A549 (cell line): ENCODE results near the gene BTG4.

ENCODE experiments used
- BCL3 ChIP-seq: fragments of >200 bp; sonication (Bioruptor Twin); formaldehyde crosslinking; IDR thresholded peaks from 3 replicates; pipeline ENCODE4 v1.6.1; 2016
- CTCF ChIP-seq: fragments of >200 bp; sonication (Bioruptor Twin); formaldehyde crosslinking; IDR thresholded peaks from 3 replicates; pipeline ENCODE4 v1.5.1; 2016
- JUN ChIP-seq, 2 experiments: fragments of >200 bp; sonication (Bioruptor Twin); formaldehyde crosslinking; IDR thresholded peaks; 2 replicates in 1 of 2; 3 replicates in 1 of 2; pipeline ENCODE4 v1.6.1; 2016 to 2017
- KDM5A ChIP-seq: fragments of 200-600 bp; sonication (generic); IDR thresholded peaks from 2 replicates; pipeline ENCODE4 v1.6.1; 2016; ENCODE audit warnings: antibody characterized with exemption, mild to moderate bottlenecking
- MAZ ChIP-seq: fragments of 150-350 bp; IDR thresholded peaks from 2 replicates; pipeline ENCODE4 v1.6.1; 2014; ENCODE audit warnings: antibody characterized with exemption, low read depth, low read length, borderline replicate concordance
- POLR2A ChIP-seq: IDR thresholded peaks from 2 replicates; pipeline ENCODE4 v1.6.1; 2012; ENCODE audit warnings: mild to moderate bottlenecking, low read length
- RAD21 ChIP-seq, 2 experiments: fragments of >200 bp in 1 of 2; sonication (Bioruptor Twin) in 1 of 2; formaldehyde crosslinking in 1 of 2; IDR thresholded peaks in 1 of 2; conservative IDR thresholded peaks in 1 of 2; 2 replicates in 1 of 2; 3 replicates in 1 of 2; pipeline ENCODE4 v1.6.1; 2012 to 2018; ENCODE audit warnings: inconsistent platforms in 1 of 2
- REST ChIP-seq: fragments of 200-600 bp; sonication (generic); IDR thresholded peaks from 2 replicates; pipeline ENCODE4 v1.6.1; 2016; ENCODE audit warnings: antibody characterized with exemption, mild to moderate bottlenecking, moderate library complexity
- SMC3 ChIP-seq: fragments of >200 bp; sonication (Bioruptor Twin); formaldehyde crosslinking; IDR thresholded peaks from 3 replicates; pipeline ENCODE4 v1.6.1; 2018; ENCODE audit warnings: inconsistent platforms
- SREBF2 ChIP-seq: fragments of 450-650 bp; IDR thresholded peaks from 2 replicates; pipeline ENCODE4 v1.6.1; 2014; ENCODE audit warnings: mild to moderate bottlenecking, moderate library complexity
- TFCP2L1 ChIP-seq: fragments of 250-450 bp; sonication (Bioruptor Pico); IDR thresholded peaks from 2 replicates; pipeline ENCODE4 v1.5.0; 2021; ENCODE audit warnings: mild to moderate bottlenecking
- USF2 ChIP-seq: fragments of 450-650 bp; IDR thresholded peaks from 2 replicates; pipeline ENCODE4 v1.6.1; 2014; ENCODE audit warnings: antibody characterized with exemption
- TF ChIP-seq, protein P1 (sequence below): IDR thresholded peaks from 2 replicates; pipeline ENCODE4 v1.6.1; 2012
- TF ChIP-seq, protein P2 (sequence below): IDR thresholded peaks from 2 replicates; pipeline ENCODE4 v1.6.1; 2012

- no peak for TF ChIP-seq USF2
- no peak for TF ChIP-seq POLR2A
- TF ChIP-seq REST = no peak
- TF ChIP-seq KDM5A = no peak
- TF ChIP-seq CTCF = no peak
- TF ChIP-seq, protein P1, sequence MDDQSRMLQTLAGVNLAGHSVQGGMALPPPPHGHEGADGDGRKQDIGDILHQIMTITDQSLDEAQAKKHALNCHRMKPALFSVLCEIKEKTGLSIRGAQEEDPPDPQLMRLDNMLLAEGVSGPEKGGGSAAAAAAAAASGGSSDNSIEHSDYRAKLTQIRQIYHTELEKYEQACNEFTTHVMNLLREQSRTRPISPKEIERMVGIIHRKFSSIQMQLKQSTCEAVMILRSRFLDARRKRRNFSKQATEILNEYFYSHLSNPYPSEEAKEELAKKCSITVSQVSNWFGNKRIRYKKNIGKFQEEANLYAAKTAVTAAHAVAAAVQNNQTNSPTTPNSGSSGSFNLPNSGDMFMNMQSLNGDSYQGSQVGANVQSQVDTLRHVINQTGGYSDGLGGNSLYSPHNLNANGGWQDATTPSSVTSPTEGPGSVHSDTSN = no peak
- no peak for TF ChIP-seq JUN (IDR thresholded peaks at IDR 0.05)
- TF ChIP-seq SMC3 = no peak
- no peak for TF ChIP-seq SREBF2
- TF ChIP-seq RAD21 (conservative IDR thresholded peaks at IDR 0.05 in 1 of 2, IDR thresholded peaks at IDR 0.05 in 1 of 2) = no peak
- TF ChIP-seq, protein P2, sequence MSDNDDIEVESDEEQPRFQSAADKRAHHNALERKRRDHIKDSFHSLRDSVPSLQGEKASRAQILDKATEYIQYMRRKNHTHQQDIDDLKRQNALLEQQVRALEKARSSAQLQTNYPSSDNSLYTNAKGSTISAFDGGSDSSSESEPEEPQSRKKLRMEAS = no peak
- TF ChIP-seq MAZ = no peak
- TF ChIP-seq BCL3 = no peak
- TF ChIP-seq TFCP2L1 (CRISPR knock-in tag) = no peak
Measured at GRCh38 chr11:111460340-111460739, 51.8 kb downstream of the BTG4 start.
